K562 (cell line): Measurements from ENCODE around the gene SZT2. TPM values are rescaled to one million over a fixed set of nuclear protein-coding genes. Genes with fewer than 3 reads are reported as not detected.

Experiments used
- ATAC-seq: fragments of 200-7000 bp; cut with Tn5 transposase; 3 replicates; pipeline ENCODE4 v1.9.1; 2020; ENCODE audit warnings: moderate library complexity
- BruUV-seq: library from RNA; stranded (reverse); fragments of 400-500 nt; replicated peaks from 2 replicates; lab custom pipeline; 2021; lab: Mats Ljungman, UMichigan
- CTCF ChIA-PET: fragments of 300-600 bp; formaldehyde crosslinking; extraction: SDS; loops from one replicate; lab custom pipeline; 2021; ENCODE audit warnings: low intra/inter-chr PET ratio; lab: Yijun Ruan, JAX
- POLR2A ChIA-PET: fragments of 300-600, 350-650 bp; sonication (Branson Sonifier 250); formaldehyde crosslinking; extraction: SDS; loops from one replicate; lab custom pipeline; 2021; ENCODE audit warnings: antibody characterized with exemption, inconsistent platforms; lab: Yijun Ruan, JAX
- DNase-seq, 4 experiments: peaks; one replicate each; pipeline versions ENCODE4 v3.0.0 to v3.0.0-alpha.2; 2011 to 2018; ENCODE audit warnings: low spot score in 3 of 4, mixed read lengths in 3 of 4; ENCODE audit errors: extremely low read depth in 1 of 4
- FAIRE-seq: peaks from 2 replicates; lab custom pipeline; 2011; peaks lifted over from hg19 to GRCh38; lab: Jason Lieb, UNC
- H2AFZ ChIP-seq: 2 replicates; pipeline ENCODE4 v1.6.0; 2011; ENCODE audit warnings: low read depth, low read length, control low read depth, inconsistent platforms
- H3K27ac ChIP-seq: fragments of 200-600 bp; 3 replicates; pipeline ENCODE4 v1.8.0; 2011; ENCODE audit warnings: low read depth, mild to moderate bottlenecking, control low read depth, inconsistent platforms, low read length, moderate library complexity, mixed read lengths; ENCODE audit errors: extremely low read depth
- H3K27me3 ChIP-seq, 2 experiments: fragments of 300-600 bp in 1 of 2; 2 replicates in 1 of 2; 3 replicates in 1 of 2; pipeline versions ENCODE4 v1.6.0 to v1.8.0; 2011; ENCODE audit warnings: inconsistent platforms in 2 of 2, low read length in 2 of 2, mild to moderate bottlenecking in 1 of 2, mixed read lengths in 1 of 2, moderate library complexity in 1 of 2; ENCODE audit not compliant: control insufficient read depth in 2 of 2, insufficient read depth in 2 of 2
- H3K36me3 ChIP-seq: fragments of 300-600 bp; 3 replicates; pipeline ENCODE4 v1.8.0; 2011; ENCODE audit warnings: mild to moderate bottlenecking, low read length, inconsistent platforms; ENCODE audit not compliant: control insufficient read depth, insufficient read depth
- H3K4me1 ChIP-seq, 2 experiments: fragments of 200-600 bp in 1 of 2; replicated peaks in 1 of 2; 2 replicates in 1 of 2; 3 replicates in 1 of 2; pipeline versions ENCODE4 v1.5.1 to v1.8.0; 2011; ENCODE audit warnings: inconsistent platforms in 2 of 2, low read length in 2 of 2, mild to moderate bottlenecking in 1 of 2, mixed read lengths in 1 of 2, moderate library complexity in 1 of 2; ENCODE audit not compliant: control insufficient read depth in 2 of 2, insufficient read depth in 2 of 2
- H3K4me2 ChIP-seq: 2 replicates; pipeline ENCODE4 v1.6.1; 2011; ENCODE audit warnings: low read length, control low read depth, inconsistent platforms, mixed read lengths; ENCODE audit not compliant: insufficient read depth
- H3K4me3 ChIP-seq: fragments of 200-600 bp; sonication (generic), shearing (Covaris generic); 2 replicates; pipeline ENCODE4 v1.5.1; 2016; ENCODE audit warnings: control low read depth, inconsistent platforms
- H3K79me2 ChIP-seq: fragments of 200-600 bp; 3 replicates; pipeline ENCODE4 v1.8.0; 2011; ENCODE audit warnings: low read length, inconsistent platforms; ENCODE audit not compliant: control insufficient read depth, insufficient read depth
- H3K9ac ChIP-seq, 2 experiments: 2 replicates each; pipeline versions ENCODE4 v1.6.0 to v1.6.1; 2011; ENCODE audit warnings: low read depth in 2 of 2, low read length in 2 of 2, control low read depth in 1 of 2, inconsistent platforms in 1 of 2, mild to moderate bottlenecking in 1 of 2, mixed read lengths in 1 of 2; ENCODE audit not compliant: insufficient read depth in 1 of 2
- H3K9me1 ChIP-seq: one replicate; pipeline ENCODE4 v1.6.0; 2011; ENCODE audit warnings: inconsistent platforms, mild to moderate bottlenecking, low read length, moderate library complexity; ENCODE audit not compliant: control insufficient read depth, insufficient read depth
- H3K9me3 ChIP-seq: replicated peaks from 2 replicates; pipeline ENCODE4 v1.5.1; 2011; ENCODE audit warnings: low read depth, low read length, inconsistent platforms; ENCODE audit not compliant: control insufficient read depth, insufficient read depth
- H4K20me1 ChIP-seq: replicated peaks from 2 replicates; pipeline ENCODE4 v1.6.1; 2011; ENCODE audit warnings: low read length, inconsistent platforms, mixed read lengths; ENCODE audit not compliant: control insufficient read depth, insufficient read depth
- CBX8 ChIP-seq: fragments of 200-600 bp; sonication (generic); IDR thresholded peaks from 2 replicates; pipeline ENCODE4 v1.6.1; 2012; ENCODE audit warnings: borderline replicate concordance, mixed run types, low read depth, mild to moderate bottlenecking, moderate library complexity, mixed read lengths, low read length, control low read depth, inconsistent platforms; ENCODE audit not compliant: poor library complexity, severe bottlenecking; ENCODE audit errors: extremely low read depth
- NFIC ChIP-seq: fragments of 450-650 bp; IDR thresholded peaks from 2 replicates; pipeline ENCODE4 v1.6.1; 2017; ENCODE audit warnings: mild to moderate bottlenecking, inconsistent platforms
- PHB2 ChIP-seq: fragments of 450-650 bp; IDR thresholded peaks from 2 replicates; pipeline ENCODE4 v1.6.1; 2017; ENCODE audit warnings: low read depth
- ZBTB34 ChIP-seq: fragments of 250-450 bp; sonication (Bioruptor Pico); IDR thresholded peaks from 2 replicates; pipeline ENCODE4 v1.8.0; 2021; ENCODE audit warnings: mild to moderate bottlenecking, moderate library complexity
- ZNF124 ChIP-seq: sonication (generic); formaldehyde crosslinking; IDR thresholded peaks from 2 replicates; pipeline ENCODE4 v1.8.1; 2022; ENCODE audit warnings: missing genetic modification reagents
- ZNF24 ChIP-seq: fragments of 450-650 bp; IDR thresholded peaks from 2 replicates; pipeline ENCODE4 v1.6.1; 2016
- WGBS: fragments of 100-300 bp; shearing (Covaris generic); methylation state at CpG from one replicate; pipeline ENCODE4 v1.1.6; 2016; ENCODE audit warnings: low coverage, mixed read lengths; ENCODE audit not compliant: insufficient coverage; ENCODE audit errors: missing lambda C conversion rate; 5-methylcytosine and 5-hydroxymethylcytosine counted together
- in situ Hi-C: fragments of 300-500 bp; cut with MboI; formaldehyde crosslinking; loops from 4 replicates; pipeline ENCODE4 v1.15.0; 2018; ENCODE audit warnings: inconsistent platforms, mixed read lengths
- intact Hi-C: fragments of 100-400 bp; cut with micrococcal nuclease; formaldehyde crosslinking; loops from 2 replicates; pipeline ENCODE4 v1.14.2; 2022
- polyA plus RNA-seq, 8 experiments: library from polyadenylated mRNA; depleted of rRNA in 4 of 8; stranded (reverse) in 5 of 8; unstranded in 3 of 8; fragments of >200 nt; fragmentation: Nextera tagmentation in 2 of 8; fragmentation: Illumina TruSeq in 1 of 8; extraction: Ambion mirVana in 2 of 8; extraction: Trizol in 1 of 8; gene quantifications; 2 replicates each; pipeline versions ENCODE4 v1.2.1 to v1.2.3, GENCODE V29; 2011 to 2014; ENCODE audit warnings: inconsistent platforms in 1 of 8, missing spikeins in 1 of 8
- total RNA-seq, 7 experiments: library from RNA; depleted of rRNA in 6 of 7; stranded (reverse); fragments of >200 nt in 6 of 7; fragmentation: Illumina TruSeq in 2 of 7; extraction: Trizol in 2 of 7; gene quantifications; 2 replicates each; pipeline versions ENCODE4 v1.2.1 to v1.2.3, GENCODE V29; 2011 to 2021; ENCODE audit warnings: low replicate concordance in 1 of 7

Gene SZT2
- total and polyA plus RNA-seq, 9 of the 15 experiments (the other 6 are each of a cell fraction or from before 2014, with no cell fraction given) = 0.88 to 31.0 (median 12.8) TPM

- Histone ChIP-seq H4K20me1 (no peaks in the 10 kb centered on the region; the same call in 1 of the 2 replicates), H3K9me3 (no peaks in the 10 kb centered on the region), H3K79me2 (no peaks in the 10 kb centered on the region), H3K9me1 (peaks cover 5% of the 10 kb centered on the region), H3K4me1 (no peaks in the 10 kb centered on the region; a peak in 1 of 5 replicates), H3K27ac (no peak overlapping the region), H3K4me3 (no peak overlapping the region), H3K27me3 (no peaks in the 10 kb centered on the region), H2AFZ (no peak overlapping the region), H3K36me3 (peaks cover 64% of the 10 kb centered on the region; the same call in 2 of the 3 replicates), H3K9ac (no peak overlapping the region), H3K4me2 (no peak overlapping the region)
- CTCF ChIA-PET = no interaction called here
- intact Hi-C loops = no loop called here
- POLR2A ChIA-PET = interaction anchor here (1.0 to 1.1 kb wide), 2 partner anchors 16 to 35 kb away, joined by 3 read pairs; no protein-coding TSS in a partner anchor
- no peak for DNase-seq
- ATAC-seq = no peak
- no peak for FAIRE-seq
- in situ Hi-C loops = loop anchor here (10.0 kb wide), 1 partner anchor 515 kb away; no protein-coding TSS in a partner anchor
- BruUV-seq = no TSS peak
- 91% methylated on average over 13 of the region's 13 CpGs for WGBS
- TF ChIP-seq CBX8 = no peak
- 0 out of 2 replicates have a peak, but pooled peaks have one; percentile 52 for TF ChIP-seq ZNF24
- TF ChIP-seq ZNF124 (CRISPR knock-in tag) = no peak
- no peak for TF ChIP-seq PHB2
- no peak for TF ChIP-seq ZBTB34 (CRISPR knock-in tag)
- peak; percentile 69 for TF ChIP-seq NFIC
Measured at GRCh38 chr1:43419627-43420425, 30.1 kb downstream of the SZT2 start.
